Middle frontal gyrus (tissue), 1 donor: Measurements from ENCODE around the gene CYB561D2.
A peak's percentile ranks its signal among the peaks of the same experiment; 100 is the strongest.

ENCODE experiments used
- DNase-seq: peaks from one replicate; pipeline ENCODE4 v3.0.0-alpha.2; 2015; ENCODE audit warnings: low spot score; ENCODE audit errors: extremely low spot score

The CYB561D2 gene

GRCh38 chr3:50323092-50323600 lies 27.5 kb upstream of the CYB561D2 start:
- no peak for DNase-seq

- no peak for DNase-seq
These were observed 27.0 kb upstream of the CYB561D2 start for GRCh38 chr3:50323614-50324199.

- DNase-seq = no peak
These were observed 26.1 kb upstream of the CYB561D2 start for GRCh38 chr3:50324351-50325112.

- no peak for DNase-seq
These were observed 25.6 kb upstream of the CYB561D2 start for GRCh38 chr3:50325113-50325480.

- no peak for DNase-seq
These were observed 25.0 kb upstream of the CYB561D2 start for GRCh38 chr3:50325497-50326181.

GRCh38 chr3:50326182-50326541 lies 24.5 kb upstream of the CYB561D2 start:
- DNase-seq = no peak

GRCh38 chr3:50327129-50327528 lies 23.5 kb upstream of the CYB561D2 start:
- DNase-seq = no peak

- peak; percentile 97 for DNase-seq
These were observed 22.5 kb upstream of the CYB561D2 start, which contains the start of gene TUSC2 for GRCh38 chr3:50327943-50328691. TSS of gene TUSC2 (minus strand) at chr3:50328223. CDS start at chr3:50328099, 124 bp downstream.

GRCh38 chr3:50330330-50330729 lies 20.3 kb upstream of the CYB561D2 start:
- no peak for DNase-seq

- DNase-seq = no peak
These were observed 19.2 kb upstream of the CYB561D2 start for GRCh38 chr3:50331364-50331907.

- no peak for DNase-seq
These were observed 16.8 kb upstream of the CYB561D2 start for GRCh38 chr3:50333744-50334328.

- DNase-seq = no peak
These were observed 16.2 kb upstream of the CYB561D2 start for GRCh38 chr3:50334339-50335075.

- no peak for DNase-seq
These were observed 14.0 kb upstream of the CYB561D2 start for GRCh38 chr3:50336452-50337174.

GRCh38 chr3:50337175-50337861 lies 13.3 kb upstream of the CYB561D2 start:
- DNase-seq = peak; percentile 93

- no peak for DNase-seq
These were observed 11.7 kb upstream of the CYB561D2 start for GRCh38 chr3:50338965-50339364.

GRCh38 chr3:50339485-50340146 lies 11.0 kb upstream of the CYB561D2 start:
- DNase-seq = no peak

GRCh38 chr3:50340147-50340447 lies 10.6 kb upstream of the CYB561D2 start:
- DNase-seq = no peak

- no peak for DNase-seq
These were observed 10.0 kb upstream of the CYB561D2 start, which contains the start of gene RASSF1 for GRCh38 chr3:50340448-50341329. TSS of gene RASSF1 (minus strand) at chr3:50340836. CDS start at chr3:50340805, 31 bp downstream.
